ENCODE data around the gene C11orf21. TPM values are rescaled to one million over a fixed set of nuclear protein-coding genes. Genes with fewer than 3 reads are reported as not detected.

Gene C11orf21
- total and polyA plus RNA-seq, 2 experiments from 2014 or later: 1.3 to 1.8 TPM

DNA sequence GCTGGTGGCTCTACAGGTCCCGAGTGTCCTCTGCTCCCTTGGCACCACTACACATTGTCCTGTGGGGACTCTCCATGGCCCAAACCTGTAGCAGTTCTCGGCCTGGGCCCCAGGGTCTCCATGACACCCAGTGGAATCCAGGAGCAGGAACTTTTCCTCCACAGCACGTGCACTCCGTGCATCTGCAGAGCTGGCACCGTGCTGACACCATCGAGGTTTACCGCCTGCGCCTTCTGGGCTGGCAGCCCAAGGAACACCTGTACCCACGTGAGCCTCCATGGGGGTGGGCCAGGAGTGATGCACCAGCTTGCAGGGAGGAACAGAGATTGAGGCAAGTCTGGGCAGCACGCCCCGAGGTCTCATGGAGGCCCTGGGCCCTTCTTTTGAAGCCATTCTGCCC, 25.3 kb upstream of the C11orf21 start:
- no peaks in the 10 kb centered on the region for H3K36me3 ChIP-seq
- H3K4me3 ChIP-seq: no peak overlapping the region
- H3K27ac ChIP-seq: no peak overlapping the region
- H3K9me3 ChIP-seq (ENCODE audit: low read depth): no peaks in the 10 kb centered on the region
- H3K4me1 ChIP-seq (ENCODE audit: low read depth): no peaks in the 10 kb centered on the region
- TF ChIP-seq CTCF (IDR thresholded peaks at IDR 0.05; ENCODE audit: low read depth, low read length): no peak
- H3K27me3 ChIP-seq: no peaks in the 10 kb centered on the region
- no peak for DNase-seq (ENCODE audit: low read depth in 1 of 2, low spot score in 1 of 2)

- no peak overlapping the region for H3K4me3 ChIP-seq
- TF ChIP-seq CTCF (IDR thresholded peaks at IDR 0.05; ENCODE audit: low read depth, low read length): no peak
- H3K36me3 ChIP-seq: no peaks in the 10 kb centered on the region
- no peaks in the 10 kb centered on the region for H3K9me3 ChIP-seq (ENCODE audit: low read depth)
- no peaks in the 10 kb centered on the region for H3K4me1 ChIP-seq (ENCODE audit: low read depth)
- no peak overlapping the region for H3K27ac ChIP-seq
- no peaks in the 10 kb centered on the region for H3K27me3 ChIP-seq
- DNase-seq (ENCODE audit: low read depth in 1 of 2, low spot score in 1 of 2): peak in 1 of 2 donors; percentile 34
Measured at GRCh38 chr11:2325719-2326118, 24.0 kb upstream of the C11orf21 start.

DNA sequence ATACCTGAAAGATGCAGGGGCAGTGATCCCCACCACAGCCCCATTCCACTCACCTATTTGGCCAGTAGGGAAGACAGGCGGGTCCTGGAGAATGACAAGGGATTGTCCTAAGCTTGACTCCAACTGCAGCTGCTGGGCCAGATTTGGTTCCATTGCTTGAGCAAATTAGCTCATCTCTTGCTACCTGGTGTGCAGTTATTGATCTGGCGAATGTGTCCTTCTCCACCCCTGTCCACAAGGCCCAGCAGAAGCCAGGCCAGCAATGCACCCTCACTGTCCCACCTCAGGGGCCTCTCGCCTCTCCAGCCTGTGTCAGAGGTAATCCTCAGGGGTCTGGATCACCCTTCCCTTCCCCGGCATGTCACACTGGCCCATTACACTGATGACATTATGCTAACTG, 23.4 kb upstream of the C11orf21 start:
- no peaks in the 10 kb centered on the region for H3K4me1 ChIP-seq (ENCODE audit: low read depth)
- H3K36me3 ChIP-seq: no peaks in the 10 kb centered on the region
- no peak overlapping the region for H3K27ac ChIP-seq
- no peaks in the 10 kb centered on the region for H3K27me3 ChIP-seq
- no peak overlapping the region for H3K4me3 ChIP-seq
- H3K9me3 ChIP-seq (ENCODE audit: low read depth): no peaks in the 10 kb centered on the region
- no peak for TF ChIP-seq CTCF (IDR thresholded peaks at IDR 0.05; ENCODE audit: low read depth, low read length)
- no peak for DNase-seq (ENCODE audit: low read depth in 1 of 2, low spot score in 1 of 2)

GRCh38 chr11:2321311-2321683, 19.6 kb upstream of the C11orf21 start:
- no peaks in the 10 kb centered on the region for H3K9me3 ChIP-seq (ENCODE audit: low read depth)
- no peak for TF ChIP-seq CTCF (IDR thresholded peaks at IDR 0.05; ENCODE audit: low read depth, low read length)
- no peaks in the 10 kb centered on the region for H3K36me3 ChIP-seq
- no peak overlapping the region for H3K4me3 ChIP-seq
- H3K27ac ChIP-seq: no peak overlapping the region
- no peak for DNase-seq (ENCODE audit: low read depth in 1 of 2, low spot score in 1 of 2)
- no peaks in the 10 kb centered on the region for H3K4me1 ChIP-seq (ENCODE audit: low read depth)
- H3K27me3 ChIP-seq: no peaks in the 10 kb centered on the region

- no peaks in the 10 kb centered on the region for H3K27me3 ChIP-seq
- no peak overlapping the region for H3K4me3 ChIP-seq
- H3K4me1 ChIP-seq (ENCODE audit: low read depth): no peaks in the 10 kb centered on the region
- H3K36me3 ChIP-seq: no peaks in the 10 kb centered on the region
- no peak for TF ChIP-seq CTCF (IDR thresholded peaks at IDR 0.05; ENCODE audit: low read depth, low read length)
- DNase-seq (ENCODE audit: low read depth in 1 of 2, low spot score in 1 of 2): no peak
- no peak overlapping the region for H3K27ac ChIP-seq
- no peaks in the 10 kb centered on the region for H3K9me3 ChIP-seq (ENCODE audit: low read depth)
Measured at GRCh38 chr11:2320568-2321310, 19.0 kb upstream of the C11orf21 start.
